SK-N-SH (cell line): Measurements from ENCODE around the gene RIPK4.

Experiments
- CHD2 ChIP-seq: fragments of 150-350 bp; IDR thresholded peaks from 2 replicates; pipeline ENCODE4 v1.6.1; 2018; ENCODE audit warnings: low read length; ENCODE audit not compliant: partially characterized antibody
- ELF1 ChIP-seq: IDR thresholded peaks from 2 replicates; pipeline ENCODE4 v1.4.0; 2012
- EP300 ChIP-seq, 2 experiments: IDR thresholded peaks; 2 replicates each; pipeline versions ENCODE4 v1.4.0 to v1.6.1; 2012; ENCODE audit warnings: borderline replicate concordance in 1 of 2, low read depth in 1 of 2, low read length in 1 of 2
- EZH2phosphoT487 ChIP-seq: fragments of 200-600 bp; sonication (generic); IDR thresholded peaks from 2 replicates; pipeline ENCODE4 v1.6.1; 2017; ENCODE audit warnings: low read depth, mixed run types, mild to moderate bottlenecking, antibody characterized with exemption, moderate library complexity, borderline replicate concordance
- MEF2A ChIP-seq: IDR thresholded peaks from 2 replicates; pipeline ENCODE4 v1.4.0; 2012; ENCODE audit warnings: low read depth, borderline replicate concordance
- POLR2AphosphoS5 ChIP-seq: IDR thresholded peaks from 2 replicates; pipeline ENCODE4 v1.6.1; 2012; ENCODE audit warnings: low read depth, low read length
- RFX5 ChIP-seq: IDR thresholded peaks from 2 replicates; pipeline ENCODE4 v1.6.1; 2012; ENCODE audit warnings: mild to moderate bottlenecking, improper control_type of control experiment, low read length
- RXRA ChIP-seq: IDR thresholded peaks from 2 replicates; pipeline ENCODE4 v1.4.0; 2012; ENCODE audit warnings: low read depth, mild to moderate bottlenecking, borderline replicate concordance
- TAF1 ChIP-seq: IDR thresholded peaks from 2 replicates; pipeline ENCODE4 v1.6.1; 2012; ENCODE audit warnings: low read depth, mild to moderate bottlenecking, low read length, moderate library complexity, borderline replicate concordance
- TCF12 ChIP-seq: IDR thresholded peaks from 2 replicates; pipeline ENCODE4 v1.4.0; 2012
- YY1 ChIP-seq: IDR thresholded peaks from 2 replicates; pipeline ENCODE4 v1.4.0; 2012; ENCODE audit warnings: low read depth, mild to moderate bottlenecking
- TF ChIP-seq, protein P1 (sequence below): fragments of 200-600 bp; sonication (generic); IDR thresholded peaks from 2 replicates; pipeline ENCODE4 v1.6.1; 2017; ENCODE audit warnings: antibody characterized with exemption, mild to moderate bottlenecking, moderate library complexity
- TF ChIP-seq, protein P2 (sequence below): IDR thresholded peaks from 2 replicates; pipeline ENCODE4 v1.4.0; 2012; ENCODE audit warnings: low read depth
- TF ChIP-seq, protein P3 (sequence below): IDR thresholded peaks from 2 replicates; pipeline ENCODE4 v1.6.1; 2012; ENCODE audit warnings: mild to moderate bottlenecking, low read depth, low read length, moderate library complexity

DNA sequence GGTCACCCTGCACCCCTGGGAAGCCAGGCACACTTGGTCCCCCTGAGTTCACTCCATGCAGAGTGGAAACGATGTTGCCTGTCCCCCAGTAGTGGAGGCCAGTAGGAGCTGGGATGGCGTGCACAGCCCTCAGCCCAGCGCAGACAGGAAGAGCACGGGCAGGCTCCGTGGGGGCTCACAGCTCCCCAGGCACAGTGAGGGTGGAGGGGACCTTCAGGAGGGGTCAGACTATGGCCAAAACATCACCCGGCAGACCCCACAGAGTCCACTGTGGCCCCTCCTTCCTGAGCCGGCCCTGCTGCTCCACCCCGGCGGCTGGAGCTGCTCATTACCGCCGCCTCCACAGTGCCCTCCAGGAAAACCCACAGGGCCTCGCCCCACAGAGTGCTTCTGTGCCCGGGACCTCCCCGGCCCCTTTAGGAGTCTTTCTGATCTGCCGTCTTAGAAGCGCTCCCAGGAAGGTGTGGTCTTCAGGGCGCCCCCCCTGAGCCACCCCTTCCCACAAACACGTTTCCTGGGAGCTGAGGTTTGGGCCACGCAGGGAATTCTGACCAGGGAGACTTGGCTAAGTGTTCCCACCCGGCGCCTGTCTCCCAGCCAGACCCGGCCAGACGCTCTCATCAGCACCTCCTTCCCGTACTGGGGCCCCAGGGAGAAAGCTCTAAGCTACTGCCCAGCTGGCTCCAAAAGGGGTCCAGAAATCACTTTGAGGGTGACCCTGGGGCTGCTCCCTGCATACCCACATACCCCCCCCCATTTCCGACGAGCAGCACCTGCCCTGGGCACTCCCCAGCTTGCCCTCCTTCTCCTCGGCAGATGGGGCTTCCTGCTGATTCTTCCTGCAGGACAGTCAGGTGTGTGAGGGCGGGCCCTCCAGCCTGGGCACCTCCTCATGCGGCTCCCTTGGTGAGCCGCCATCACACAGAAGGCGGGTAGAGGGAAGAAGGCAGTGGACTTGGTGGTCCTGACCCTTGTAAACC, 38.8 kb downstream of the RIPK4 start:
- TF ChIP-seq, protein P1, sequence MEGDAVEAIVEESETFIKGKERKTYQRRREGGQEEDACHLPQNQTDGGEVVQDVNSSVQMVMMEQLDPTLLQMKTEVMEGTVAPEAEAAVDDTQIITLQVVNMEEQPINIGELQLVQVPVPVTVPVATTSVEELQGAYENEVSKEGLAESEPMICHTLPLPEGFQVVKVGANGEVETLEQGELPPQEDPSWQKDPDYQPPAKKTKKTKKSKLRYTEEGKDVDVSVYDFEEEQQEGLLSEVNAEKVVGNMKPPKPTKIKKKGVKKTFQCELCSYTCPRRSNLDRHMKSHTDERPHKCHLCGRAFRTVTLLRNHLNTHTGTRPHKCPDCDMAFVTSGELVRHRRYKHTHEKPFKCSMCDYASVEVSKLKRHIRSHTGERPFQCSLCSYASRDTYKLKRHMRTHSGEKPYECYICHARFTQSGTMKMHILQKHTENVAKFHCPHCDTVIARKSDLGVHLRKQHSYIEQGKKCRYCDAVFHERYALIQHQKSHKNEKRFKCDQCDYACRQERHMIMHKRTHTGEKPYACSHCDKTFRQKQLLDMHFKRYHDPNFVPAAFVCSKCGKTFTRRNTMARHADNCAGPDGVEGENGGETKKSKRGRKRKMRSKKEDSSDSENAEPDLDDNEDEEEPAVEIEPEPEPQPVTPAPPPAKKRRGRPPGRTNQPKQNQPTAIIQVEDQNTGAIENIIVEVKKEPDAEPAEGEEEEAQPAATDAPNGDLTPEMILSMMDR, result no peak
- TF ChIP-seq TAF1, result no peak
- TF ChIP-seq EZH2phosphoT487, result no peak
- TF ChIP-seq RFX5, result no peak
- TF ChIP-seq EP300 (IDR thresholded peaks at IDR 0.05; ENCODE audit: borderline replicate concordance in 1 of 2, low read depth in 1 of 2, low read length in 1 of 2), result no peak; a peak in 1 of 4 replicates
- TF ChIP-seq, protein P2, sequence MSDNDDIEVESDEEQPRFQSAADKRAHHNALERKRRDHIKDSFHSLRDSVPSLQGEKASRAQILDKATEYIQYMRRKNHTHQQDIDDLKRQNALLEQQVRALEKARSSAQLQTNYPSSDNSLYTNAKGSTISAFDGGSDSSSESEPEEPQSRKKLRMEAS, result no peak
- no peak for TF ChIP-seq MEF2A
- no peak for TF ChIP-seq YY1
- no peak for TF ChIP-seq POLR2AphosphoS5
- TF ChIP-seq, protein P3, sequence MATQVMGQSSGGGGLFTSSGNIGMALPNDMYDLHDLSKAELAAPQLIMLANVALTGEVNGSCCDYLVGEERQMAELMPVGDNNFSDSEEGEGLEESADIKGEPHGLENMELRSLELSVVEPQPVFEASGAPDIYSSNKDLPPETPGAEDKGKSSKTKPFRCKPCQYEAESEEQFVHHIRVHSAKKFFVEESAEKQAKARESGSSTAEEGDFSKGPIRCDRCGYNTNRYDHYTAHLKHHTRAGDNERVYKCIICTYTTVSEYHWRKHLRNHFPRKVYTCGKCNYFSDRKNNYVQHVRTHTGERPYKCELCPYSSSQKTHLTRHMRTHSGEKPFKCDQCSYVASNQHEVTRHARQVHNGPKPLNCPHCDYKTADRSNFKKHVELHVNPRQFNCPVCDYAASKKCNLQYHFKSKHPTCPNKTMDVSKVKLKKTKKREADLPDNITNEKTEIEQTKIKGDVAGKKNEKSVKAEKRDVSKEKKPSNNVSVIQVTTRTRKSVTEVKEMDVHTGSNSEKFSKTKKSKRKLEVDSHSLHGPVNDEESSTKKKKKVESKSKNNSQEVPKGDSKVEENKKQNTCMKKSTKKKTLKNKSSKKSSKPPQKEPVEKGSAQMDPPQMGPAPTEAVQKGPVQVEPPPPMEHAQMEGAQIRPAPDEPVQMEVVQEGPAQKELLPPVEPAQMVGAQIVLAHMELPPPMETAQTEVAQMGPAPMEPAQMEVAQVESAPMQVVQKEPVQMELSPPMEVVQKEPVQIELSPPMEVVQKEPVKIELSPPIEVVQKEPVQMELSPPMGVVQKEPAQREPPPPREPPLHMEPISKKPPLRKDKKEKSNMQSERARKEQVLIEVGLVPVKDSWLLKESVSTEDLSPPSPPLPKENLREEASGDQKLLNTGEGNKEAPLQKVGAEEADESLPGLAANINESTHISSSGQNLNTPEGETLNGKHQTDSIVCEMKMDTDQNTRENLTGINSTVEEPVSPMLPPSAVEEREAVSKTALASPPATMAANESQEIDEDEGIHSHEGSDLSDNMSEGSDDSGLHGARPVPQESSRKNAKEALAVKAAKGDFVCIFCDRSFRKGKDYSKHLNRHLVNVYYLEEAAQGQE, result no peak
- TF ChIP-seq RXRA, result no peak
- TF ChIP-seq CHD2, result no peak
- TF ChIP-seq TCF12, result no peak
- TF ChIP-seq ELF1, result no peak
